HuH-7.5 (cell line): ENCODE data around the gene ATG16L1.
"Not testable (repeated sequence)": the region's sequence is repeated elsewhere in the genome, so short reads cannot be mapped to it uniquely, and the experiment has no call there.

ENCODE experiments used
- DNase-seq: peaks from one replicate; pipeline ENCODE4 v3.0.0; 2011; ENCODE audit warnings: low spot score

Gene ATG16L1

DNA sequence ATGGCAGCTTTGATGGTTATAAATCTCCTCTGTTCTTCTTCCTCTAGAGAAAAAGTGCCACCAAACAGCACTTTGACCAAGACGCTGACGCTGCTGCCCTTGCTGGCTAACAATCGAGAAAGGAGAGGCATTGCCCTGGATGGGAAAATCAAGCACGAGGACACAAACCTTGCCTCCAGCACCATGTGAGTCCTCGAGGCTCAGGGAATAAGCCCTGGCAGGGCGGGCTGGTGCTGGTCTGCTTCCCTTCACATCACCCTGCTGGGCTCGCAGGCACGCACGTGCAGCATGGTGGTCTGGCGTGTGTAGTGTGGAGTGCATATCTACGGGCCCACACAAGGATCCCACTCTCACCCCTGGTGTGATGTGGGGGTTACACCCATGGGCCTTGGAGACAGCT, 83.4 kb downstream of the ATG16L1 start:
- no peak for DNase-seq

DNA sequence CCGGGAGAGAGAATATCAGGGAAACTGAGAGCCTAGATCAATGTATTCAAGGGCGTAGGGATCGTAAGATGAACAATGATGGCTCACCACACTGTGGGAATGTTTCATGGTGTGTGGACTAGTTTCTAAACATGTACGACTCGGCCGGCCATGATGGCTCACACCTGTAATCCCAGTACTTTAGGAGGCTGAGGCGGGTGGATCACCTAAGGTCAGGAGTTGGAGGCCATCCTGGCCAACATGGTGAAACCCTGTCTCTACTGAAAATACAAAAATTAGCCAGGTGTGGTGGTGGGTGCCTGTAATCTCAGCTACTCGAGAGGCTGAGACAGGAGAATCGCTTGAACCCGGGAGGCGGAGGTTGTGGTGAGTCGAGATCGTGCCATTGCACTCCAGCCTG, 84.6 kb downstream of the ATG16L1 start:
- not testable (repeated sequence) for DNase-seq

DNA sequence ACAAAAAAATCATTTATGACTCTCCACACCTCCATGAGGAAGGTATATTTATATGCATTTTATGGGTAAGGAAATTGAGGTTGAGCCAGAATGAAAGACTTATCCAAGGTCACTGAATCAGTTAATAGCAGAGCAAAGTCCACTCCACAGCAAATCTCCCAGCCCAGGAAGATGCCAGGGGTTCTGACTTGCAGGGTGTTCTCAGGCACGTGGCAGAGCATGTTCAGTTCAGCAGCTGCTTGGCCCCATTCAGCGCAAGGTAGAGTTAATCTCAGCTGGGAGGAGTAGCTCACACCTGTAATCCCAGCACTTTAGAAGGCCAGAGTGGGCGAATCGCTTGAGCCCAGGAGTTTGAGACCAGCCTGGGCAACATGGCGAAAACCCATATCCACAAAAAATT, 85.1 kb downstream of the ATG16L1 start:
- no peak for DNase-seq

DNA sequence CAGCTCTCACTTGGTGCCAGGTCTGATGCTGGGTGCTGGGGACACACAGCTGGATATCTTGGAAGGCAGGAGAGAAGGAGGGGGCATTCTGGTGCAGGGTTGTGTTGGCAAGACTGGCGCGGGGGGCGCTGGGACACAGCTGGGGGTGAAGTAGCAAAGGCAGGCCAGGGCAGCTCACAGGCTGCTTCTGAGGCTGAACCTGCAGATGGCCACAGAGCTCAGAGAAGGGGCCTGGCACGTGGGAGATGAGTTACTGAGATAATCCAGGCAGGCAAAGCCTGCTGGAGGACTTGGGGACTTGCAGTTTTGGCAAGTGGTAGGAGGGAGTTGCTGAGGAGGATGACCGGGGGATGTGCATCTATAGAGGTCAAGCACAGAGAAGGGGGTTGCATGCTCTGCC, 86.6 kb downstream of the ATG16L1 start:
- no peak for DNase-seq

DNA sequence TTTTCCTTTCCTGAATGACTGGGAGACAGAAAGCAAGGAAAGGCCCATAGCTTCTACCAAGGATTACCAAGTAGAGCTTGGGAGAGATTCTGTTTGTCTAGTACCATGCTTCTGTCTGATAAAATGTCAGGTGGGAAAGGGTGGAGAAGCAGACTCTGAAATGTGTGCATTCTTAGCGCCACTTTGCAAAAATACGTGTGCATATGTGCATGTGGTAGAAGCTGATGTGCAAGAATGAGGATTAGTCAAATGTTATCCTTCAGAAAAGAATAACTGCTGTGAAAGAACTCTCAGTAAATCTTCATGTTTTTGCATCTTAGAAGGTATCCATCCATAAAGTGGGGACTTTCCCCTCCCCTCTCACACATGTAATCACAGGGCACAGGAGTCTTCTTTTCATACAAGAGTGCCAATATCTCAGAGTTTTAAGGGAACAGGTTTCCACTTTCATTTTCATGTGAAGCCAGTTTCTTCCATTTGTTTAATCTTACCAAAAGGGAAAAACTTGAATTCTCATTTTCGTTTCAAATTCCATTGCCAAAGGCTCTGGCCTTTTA, 87.4 kb downstream of the ATG16L1 start:
- DNase-seq, result no peak

DNA sequence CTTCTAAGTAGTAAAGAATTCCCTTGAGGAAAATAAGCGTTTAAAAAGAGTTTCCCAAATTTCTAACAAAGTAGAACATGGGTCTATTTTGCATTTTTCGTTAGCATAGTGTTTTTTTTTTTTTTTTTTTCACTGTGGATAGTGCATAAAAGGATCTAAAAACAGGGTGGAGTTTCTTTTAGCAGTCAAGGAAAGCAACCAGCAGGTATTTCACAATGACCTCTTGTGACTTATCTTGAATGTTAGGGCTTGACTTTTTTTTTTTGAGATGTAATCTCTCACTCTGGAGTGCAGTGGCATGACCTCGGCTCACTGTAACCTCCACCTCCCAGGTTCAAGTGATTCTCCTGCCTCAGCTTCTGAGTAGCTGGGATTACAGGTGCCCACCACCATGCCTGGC, 88.0 kb downstream of the ATG16L1 start:
- no peak for DNase-seq

DNA sequence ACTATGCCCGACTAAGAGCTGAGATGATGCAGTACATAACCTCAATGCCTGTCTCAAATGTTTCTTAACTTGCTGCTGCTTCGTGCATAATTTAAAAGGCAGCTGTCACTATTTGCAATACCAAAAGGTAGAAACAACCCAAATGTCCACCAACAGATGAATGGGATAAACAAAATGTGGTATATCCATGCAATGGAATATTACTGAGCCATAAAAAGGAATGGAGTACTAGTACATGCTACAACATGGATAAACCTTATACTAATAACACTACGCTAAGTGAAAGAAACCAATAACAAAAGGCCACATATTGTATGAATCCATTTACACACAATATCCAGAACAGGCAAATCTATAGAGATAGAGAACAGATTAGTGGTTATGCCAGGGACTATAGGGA, 89.8 kb downstream of the ATG16L1 start:
- DNase-seq, result no peak

DNA sequence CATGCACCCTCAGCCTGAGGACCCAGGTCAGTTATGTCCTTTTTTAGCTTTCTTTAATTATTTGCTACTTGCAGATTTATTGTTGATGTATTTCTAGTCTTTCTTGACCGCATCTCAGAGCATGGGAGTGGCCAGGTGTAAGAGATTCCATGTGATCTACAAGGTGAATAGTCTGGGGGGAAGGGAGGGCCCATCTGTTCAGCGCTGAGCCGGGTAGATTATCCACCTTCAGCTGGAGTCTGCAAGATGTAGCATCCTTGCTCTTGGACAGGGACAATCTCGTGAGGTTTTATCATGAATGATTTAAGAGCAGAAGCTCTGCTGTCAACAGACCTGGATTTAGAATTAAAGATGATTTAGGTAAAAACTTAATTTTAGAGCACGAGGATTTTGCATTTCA, 90.8 kb downstream of the ATG16L1 start:
- DNase-seq, result no peak

DNA sequence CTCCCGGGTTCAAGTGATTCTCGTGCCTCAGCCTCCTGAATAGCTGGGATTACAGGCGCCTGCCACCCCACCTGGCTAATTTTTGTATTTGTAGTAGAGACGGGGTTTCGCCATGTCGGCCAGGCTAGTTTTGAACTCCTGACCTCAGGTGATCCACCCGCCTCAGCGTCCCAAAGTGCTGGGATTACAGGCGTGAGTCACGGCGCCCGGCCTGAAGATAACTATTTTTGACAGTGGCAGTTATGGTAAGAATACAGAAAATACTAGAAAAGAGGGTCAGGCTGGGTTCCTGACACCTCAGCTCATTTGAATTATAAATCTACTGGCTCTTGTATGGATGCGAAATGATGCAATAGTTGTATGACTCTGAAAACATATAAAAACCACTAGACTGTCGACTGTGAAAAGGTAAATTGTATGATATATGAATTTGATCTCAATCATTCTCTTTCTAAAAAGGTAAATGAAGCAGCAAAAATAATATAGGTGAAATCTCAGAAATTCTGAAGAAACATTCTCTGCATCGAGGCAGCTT, 91.8 kb downstream of the ATG16L1 start:
- no peak for DNase-seq
